Ovary (tissue), 3 donors: Measurements from ENCODE around the gene AGO1.

ENCODE experiments used
- CTCF ChIP-seq, 3 donors: fragments of 450-650 bp in 2 of 3; fragments of 200-600 bp in 1 of 3; IDR thresholded peaks; one replicate each; pipeline versions ENCODE4 v1.5.1 to v1.8.0; 2016 to 2022; ENCODE audit warnings: antibody characterized with exemption in 3 of 3, mild to moderate bottlenecking in 1 of 3
- EP300 ChIP-seq: sonication (generic); formaldehyde crosslinking; IDR thresholded peaks from one replicate; pipeline ENCODE4 v1.6.1; 2017; ENCODE audit warnings: antibody characterized with exemption
- donor health status: DM: no; HTN: no; CAD: no.

GRCh38 chr1:35887508-35887907 lies 4.5 kb downstream of the AGO1 start:
- TF ChIP-seq CTCF (IDR thresholded peaks at IDR 0.05) (no peak), EP300 (no peak)
